Measurements from ENCODE around the gene RPH3AL.
"Not testable (repeated sequence)": the region's sequence is repeated elsewhere in the genome, so short reads cannot be mapped to it uniquely, and the experiment has no call there.

The RPH3AL gene

GRCh38 chr17:258045-258734 is 94.4 kb downstream of the RPH3AL start:
- H3K4me3 ChIP-seq (ENCODE audit: low read length): no peak overlapping the region
- DNase-seq (ENCODE audit: low read depth, low spot score): no peak

GRCh38 chr17:253091-253846 is 99.3 kb downstream of the RPH3AL start:
- H3K4me3 ChIP-seq (ENCODE audit: low read length): no peak overlapping the region
- no peak for DNase-seq (ENCODE audit: low read depth, low spot score)

DNA sequence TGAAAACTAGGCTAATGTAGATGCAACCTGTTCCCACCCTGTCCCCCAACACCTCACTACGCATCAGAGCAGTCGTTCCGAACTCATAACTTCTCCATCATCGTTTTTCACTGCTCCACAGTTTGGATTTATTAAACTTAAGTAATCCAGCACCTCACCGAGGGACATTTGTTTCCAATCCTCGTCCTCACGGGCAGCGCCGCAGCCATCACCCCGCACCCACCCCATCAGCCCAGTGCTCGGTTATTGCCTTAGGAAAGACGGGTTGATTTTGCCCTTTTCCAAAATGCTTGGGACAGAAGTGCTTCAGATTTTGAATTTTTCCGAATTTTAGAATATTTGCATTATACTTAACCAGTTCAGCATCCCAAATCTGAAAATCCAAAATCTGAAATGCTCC is 100.2 kb downstream of the RPH3AL start:
- DNase-seq (ENCODE audit: low read depth, low spot score): no peak
- H3K4me3 ChIP-seq (ENCODE audit: low read length): no peak overlapping the region

GRCh38 chr17:251531-251930 is 101.1 kb downstream of the RPH3AL start:
- no peak for DNase-seq (ENCODE audit: low read depth, low spot score)
- no peak overlapping the region for H3K4me3 ChIP-seq (ENCODE audit: low read length)

- no peak for DNase-seq (ENCODE audit: low read depth, low spot score)
- no peak overlapping the region for H3K4me3 ChIP-seq (ENCODE audit: low read length)
These were observed 101.9 kb downstream of the RPH3AL start for GRCh38 chr17:250487-251300.

DNA sequence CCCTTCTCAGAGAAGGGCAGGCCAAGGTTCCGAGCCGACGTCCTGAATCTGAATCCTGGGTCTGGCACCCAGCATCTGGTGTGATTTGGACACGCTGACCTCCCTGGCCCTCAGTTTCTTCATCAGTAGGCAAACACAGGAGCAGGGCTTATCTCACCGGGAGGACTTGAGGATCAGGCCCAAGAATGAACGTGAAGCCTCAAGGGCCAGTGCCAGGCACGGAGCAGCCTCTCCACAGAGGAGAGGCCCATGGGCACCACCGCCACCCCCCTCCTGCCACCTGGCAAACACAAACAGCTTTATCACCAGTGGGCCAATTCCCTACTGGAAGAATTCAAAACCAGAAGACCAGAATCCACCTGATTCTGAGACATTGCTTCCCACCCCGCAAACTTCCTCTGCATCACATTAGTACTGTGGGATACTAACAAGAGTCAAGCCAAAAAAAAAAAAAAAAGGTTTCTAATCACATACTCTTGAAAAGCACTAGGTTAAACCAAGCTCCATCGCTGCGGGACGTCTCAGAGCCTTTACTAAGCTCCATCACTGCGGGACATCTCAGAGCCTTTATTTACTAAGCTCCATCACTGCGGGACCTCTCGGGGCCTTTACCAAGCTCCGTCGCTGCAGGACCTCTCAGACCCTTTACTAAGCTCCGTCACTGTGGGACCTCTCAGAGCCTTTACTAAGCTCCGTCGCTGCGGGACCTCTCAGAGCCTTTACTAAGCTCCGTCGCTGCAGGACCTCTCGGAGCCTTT is 103.2 kb downstream of the RPH3AL start:
- DNase-seq (ENCODE audit: low read depth, low spot score): no peak
- no peak overlapping the region for H3K4me3 ChIP-seq (ENCODE audit: low read length)

- no peak overlapping the region for H3K4me3 ChIP-seq (ENCODE audit: low read length)
- no peak for DNase-seq (ENCODE audit: low read depth, low spot score)
These were observed 104.0 kb downstream of the RPH3AL start for GRCh38 chr17:248337-249235.

DNA sequence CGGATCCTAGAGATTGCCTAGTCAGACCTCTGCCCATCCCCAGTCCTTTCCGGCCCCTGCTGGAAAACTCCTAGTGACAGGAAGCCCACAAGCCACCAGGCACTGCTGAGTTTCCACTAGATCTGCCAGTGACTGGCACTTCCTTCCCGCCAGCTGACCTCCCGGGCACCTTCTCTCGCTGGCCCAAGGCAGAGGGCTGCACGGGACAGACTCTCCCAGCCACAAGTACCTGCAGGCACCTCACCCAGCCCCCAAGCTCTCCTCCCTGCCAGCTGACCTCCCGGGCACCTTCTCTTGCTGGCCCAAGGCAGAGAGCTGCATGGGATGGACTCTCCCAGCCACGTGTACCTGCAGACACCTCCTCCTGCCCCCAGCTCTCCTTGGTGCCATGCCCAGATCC is 104.8 kb downstream of the RPH3AL start:
- no peak overlapping the region for H3K4me3 ChIP-seq (ENCODE audit: low read length)
- DNase-seq (ENCODE audit: low read depth, low spot score): no peak

- H3K4me3 ChIP-seq (ENCODE audit: low read length): no peak overlapping the region
- DNase-seq (ENCODE audit: low read depth, low spot score): no peak
These were observed 105.7 kb downstream of the RPH3AL start for GRCh38 chr17:246851-247421.

- no peak for DNase-seq (ENCODE audit: low read depth, low spot score)
- H3K4me3 ChIP-seq (ENCODE audit: low read length): no peak overlapping the region
These were observed 106.4 kb downstream of the RPH3AL start for GRCh38 chr17:246226-246625.

GRCh38 chr17:245611-246010 is 107.0 kb downstream of the RPH3AL start:
- DNase-seq (ENCODE audit: low read depth, low spot score): no peak
- H3K4me3 ChIP-seq (ENCODE audit: low read length): no peak overlapping the region

DNA sequence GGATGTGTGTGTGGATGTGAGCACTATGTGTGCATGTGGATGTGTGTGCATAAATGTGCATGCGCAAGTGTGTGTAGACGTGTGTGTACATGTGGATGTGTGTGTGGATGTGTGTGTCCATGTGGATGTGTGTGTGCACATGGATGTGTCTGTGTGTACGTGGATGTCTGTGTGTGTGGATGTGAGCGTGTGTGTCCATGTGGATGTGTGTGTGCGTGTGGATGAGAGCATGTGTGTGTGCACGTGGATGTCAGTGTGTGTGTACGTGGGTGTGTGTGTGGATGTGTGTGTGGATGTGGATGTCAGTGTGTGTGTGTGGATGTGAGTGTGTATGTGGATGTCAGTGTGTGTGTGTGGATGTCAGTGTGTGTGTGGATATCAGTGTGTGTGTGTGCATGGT is 107.6 kb downstream of the RPH3AL start:
- no peak for DNase-seq (ENCODE audit: low read depth, low spot score)
- no peak overlapping the region for H3K4me3 ChIP-seq (ENCODE audit: low read length)

DNA sequence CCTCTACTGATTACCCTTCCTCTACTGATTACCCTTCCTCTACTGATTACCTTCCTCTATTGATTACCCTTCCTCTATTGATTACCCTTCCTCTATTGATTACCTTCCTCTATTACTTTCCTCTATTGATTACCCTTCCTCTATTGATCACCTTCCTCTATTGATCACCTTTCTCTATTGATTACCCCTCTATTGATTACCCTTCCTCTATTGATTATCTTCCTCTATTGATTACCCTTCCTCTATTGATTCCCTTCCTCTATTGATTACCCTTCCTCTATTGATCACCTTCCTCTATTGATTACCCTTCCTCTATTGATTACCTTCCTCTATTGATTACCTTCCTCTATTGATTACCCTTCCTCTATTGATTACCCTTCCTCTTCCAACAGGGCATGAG is 108.7 kb downstream of the RPH3AL start:
- not testable (repeated sequence) for H3K4me3 ChIP-seq (ENCODE audit: low read length); DNase-seq (ENCODE audit: low read depth, low spot score)

DNA sequence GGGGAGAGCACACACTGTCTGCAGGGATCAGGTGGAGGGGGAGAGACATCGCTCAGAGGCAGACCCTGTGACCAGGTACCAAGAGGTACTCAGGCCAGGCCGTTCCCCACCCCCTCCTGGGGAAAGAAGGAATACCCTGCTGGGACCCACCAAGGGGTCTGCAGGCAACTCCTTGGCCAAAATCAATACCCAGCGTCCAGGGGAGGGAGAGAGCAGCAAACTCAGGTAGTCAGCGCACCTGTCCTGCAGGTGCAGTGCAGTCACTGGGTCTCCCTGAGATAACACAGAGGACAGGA is 113.7 kb downstream of the RPH3AL start:
- H3K4me3 ChIP-seq (ENCODE audit: low read length): no peak overlapping the region
- no peak for DNase-seq (ENCODE audit: low read depth, low spot score)

GRCh38 chr17:238071-238963 is 114.3 kb downstream of the RPH3AL start:
- no peak overlapping the region for H3K4me3 ChIP-seq (ENCODE audit: low read length)
- DNase-seq (ENCODE audit: low read depth, low spot score): no peak

DNA sequence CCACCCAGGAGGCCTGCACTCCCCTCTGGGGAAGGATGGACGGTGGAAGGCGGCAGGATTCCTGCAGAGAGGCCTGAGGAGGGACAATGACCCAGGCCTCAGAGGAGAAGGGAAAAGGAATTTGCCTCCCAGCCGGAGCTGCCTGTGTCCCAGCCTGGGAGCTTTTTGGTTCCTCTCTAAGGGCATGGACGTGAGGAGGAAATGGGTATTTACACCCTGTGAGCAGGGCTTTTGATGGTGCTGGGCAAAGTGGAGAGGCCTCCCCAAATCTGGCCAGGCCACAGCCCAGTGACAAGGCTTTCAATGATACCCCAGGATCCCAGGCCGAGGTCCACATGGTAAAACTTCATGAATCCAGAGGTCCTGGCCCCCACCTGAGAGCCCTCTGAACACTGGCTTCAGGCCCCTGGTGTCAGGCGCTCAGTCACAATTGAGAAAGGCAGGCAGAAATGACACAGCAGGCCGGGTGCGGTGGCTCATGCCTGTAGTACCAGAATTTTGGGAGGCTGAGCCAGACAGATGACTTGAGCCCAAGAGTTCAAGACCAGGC is 115.1 kb downstream of the RPH3AL start:
- DNase-seq (ENCODE audit: low read depth, low spot score): no peak
- no peak overlapping the region for H3K4me3 ChIP-seq (ENCODE audit: low read length)

Data from Jurkat, Clone E6-1 (cell line).